Activated T-cell treated with anti-CD3 and anti-CD28 coated beads, Interleukin-2, amount 50 U/mL, for 72 hours (primary cell): Measurements from ENCODE around the gene WDR4. TPM values are rescaled to one million over a fixed set of nuclear protein-coding genes. Genes with fewer than 3 reads are reported as not detected.
"Not testable (repeated sequence)": the region's sequence is repeated elsewhere in the genome, so short reads cannot be mapped to it uniquely, and the experiment has no call there.

Source experiments
- ATAC-seq, 2 donors: fragments of 150-1000 bp; cut with Tn5 transposase; replicated peaks in 1 of 2; 2 replicates each; pipeline ENCODE4 v1.10.0; 2021; ENCODE audit warnings: moderate library complexity in 2 of 2, mild to moderate bottlenecking in 1 of 2
- DNase-seq, 2 donors: peaks; one replicate each; pipeline ENCODE4 v3.0.0; 2021 to 2022; ENCODE audit warnings: mixed read lengths in 1 of 2
- H3K27ac Mint-ChIP-seq: one replicate; pipeline ENCODE4 v1.8.0; 2022; ENCODE audit warnings: mild to moderate bottlenecking, moderate library complexity, mixed read lengths
- H3K27me3 Mint-ChIP-seq: one replicate; pipeline ENCODE4 v1.8.0; 2022; ENCODE audit warnings: low read depth, mixed read lengths
- H3K36me3 Mint-ChIP-seq, 2 donors: one replicate each; pipeline ENCODE4 v1.8.0; 2022; ENCODE audit warnings: mixed read lengths in 2 of 2, mild to moderate bottlenecking in 1 of 2; ENCODE audit not compliant: insufficient read depth in 2 of 2
- H3K4me1 Mint-ChIP-seq: one replicate; pipeline ENCODE4 v1.8.0; 2022; ENCODE audit warnings: low read depth, mixed read lengths
- H3K4me3 Mint-ChIP-seq, 2 donors: one replicate each; pipeline ENCODE4 v1.8.0; 2022; ENCODE audit warnings: mild to moderate bottlenecking in 2 of 2, mixed read lengths in 2 of 2, moderate library complexity in 2 of 2
- H3K9me3 Mint-ChIP-seq, 2 donors: one replicate each; pipeline ENCODE4 v1.8.0; 2022; ENCODE audit warnings: mixed read lengths in 2 of 2
- total RNA-seq, 2 donors: library from RNA; stranded (reverse); gene quantifications; one replicate each; pipeline ENCODE4 v1.2.3, GENCODE V29; 2022

The WDR4 gene
- total RNA-seq, 2 donors from 2014 or later = 17.1 to 18.9 TPM

GRCh38 chr21:42806509-42807140 lies 72.7 kb downstream of the WDR4 start:
- Mint-ChIP-seq H3K4me3 (no peak overlapping the region), H3K27me3 (no peaks in the 10 kb centered on the region), H3K9me3 (no peaks in the 10 kb centered on the region), H3K4me1 (no peaks in the 10 kb centered on the region), H3K27ac (no peak overlapping the region), H3K36me3 (no peaks in the 10 kb centered on the region)
- ATAC-seq = no peak
- no peak for DNase-seq

GRCh38 chr21:42801616-42802015 lies 77.7 kb downstream of the WDR4 start:
- H3K4me3 Mint-ChIP-seq, ATAC-seq, H3K27me3 Mint-ChIP-seq, H3K36me3 Mint-ChIP-seq, DNase-seq, H3K27ac Mint-ChIP-seq, H3K9me3 Mint-ChIP-seq: not testable (repeated sequence)
- peaks cover 14% of the 10 kb centered on the region for H3K4me1 Mint-ChIP-seq

GRCh38 chr21:42799948-42800347 lies 79.4 kb downstream of the WDR4 start:
- no peaks in the 10 kb centered on the region for H3K9me3 Mint-ChIP-seq
- peaks cover 14% of the 10 kb centered on the region for H3K4me1 Mint-ChIP-seq
- H3K27me3 Mint-ChIP-seq = peaks cover 6% of the 10 kb centered on the region
- no peaks in the 10 kb centered on the region for H3K36me3 Mint-ChIP-seq
- H3K27ac Mint-ChIP-seq = peak overlapping the region; percentile 0
- no peak overlapping the region for H3K4me3 Mint-ChIP-seq
- DNase-seq = no peak
- peak; percentile 31 to 44 for ATAC-seq

- Mint-ChIP-seq H3K36me3 (no peaks in the 10 kb centered on the region), H3K4me1 (peaks cover 14% of the 10 kb centered on the region), H3K9me3 (no peaks in the 10 kb centered on the region), H3K27ac (peak overlapping the region; percentile 0), H3K27me3 (peaks cover 6% of the 10 kb centered on the region), H3K4me3 (peak overlapping the region in 1 of 2 donors; percentile 0)
- ATAC-seq = peak; percentile 96 to 99
- DNase-seq = peak; percentile 53 to 71
These were observed 79.8 kb downstream of the WDR4 start for GRCh38 chr21:42799516-42799915.

Other genes starting within 250 kb of the WDR4 start
- gene PDE9A, start 225.9 kb downstream of the WDR4 start, total RNA-seq = 10 to 100 TPM; 11.8 to 19.3 TPM
- gene NDUFV3, start 13.8 kb upstream of the WDR4 start, total RNA-seq = 10 to 100 TPM; 18.2 to 21.7 TPM
- gene ERVH48-1, start 46.1 kb upstream of the WDR4 start, total RNA-seq = under 1 TPM; 0.25 to 0.31 TPM
- gene PKNOX1, start 95.0 kb upstream of the WDR4 start, total RNA-seq = 10 to 100 TPM; 22.8 to 26.8 TPM
- gene CBS, start 196.3 kb upstream of the WDR4 start, total RNA-seq = 100 to 1,000 TPM in 1 of 2 donors, 10 to 100 TPM in 1; 89.1 to 130 TPM
- 10 to 100 TPM; 36.7 to 73.4 TPM for gene U2AF1, start 228.0 kb upstream of the WDR4 start, total RNA-seq